MCF 10A (cell line): Measurements from ENCODE around the gene PARD6A. TPM values are rescaled to one million over a fixed set of nuclear protein-coding genes. Genes with fewer than 3 reads are reported as not detected.

Experiments
- BruUV-seq: library from RNA; stranded (reverse); fragments of 400-500 nt; replicated peaks from 2 replicates; lab custom pipeline; 2021; lab: Mats Ljungman, UMichigan
- CTCF ChIA-PET: fragments of 300-600 bp; sonication (Branson Sonifier 250); formaldehyde crosslinking; extraction: SDS; loops from one replicate; lab custom pipeline; 2021; ENCODE audit warnings: antibody characterized with exemption, inconsistent platforms; lab: Yijun Ruan, JAX
- POLR2A ChIA-PET: fragments of 300-600, 350-650 bp; sonication (Branson Sonifier 250); formaldehyde crosslinking; extraction: SDS; loops from one replicate; lab custom pipeline; 2020; ENCODE audit warnings: antibody characterized with exemption, inconsistent platforms; lab: Yijun Ruan, JAX
- DNase-seq: peaks from one replicate; pipeline ENCODE4 v3.0.0-alpha.2; 2018; ENCODE audit not compliant: unreplicated experiment
- H3K27ac Mint-ChIP-seq: one replicate; pipeline ENCODE4 v1.8.0; 2022; ENCODE audit warnings: mild to moderate bottlenecking, low read depth, mixed read lengths; ENCODE audit not compliant: unreplicated experiment
- H3K27me3 Mint-ChIP-seq: one replicate; pipeline ENCODE4 v1.8.0; 2022; ENCODE audit warnings: mixed read lengths; ENCODE audit not compliant: insufficient read depth, unreplicated experiment
- H3K36me3 Mint-ChIP-seq: one replicate; pipeline ENCODE4 v1.8.0; 2022; ENCODE audit warnings: mild to moderate bottlenecking, moderate library complexity, mixed read lengths; ENCODE audit not compliant: insufficient read depth, unreplicated experiment
- H3K4me1 Mint-ChIP-seq: one replicate; pipeline ENCODE4 v1.8.0; 2022; ENCODE audit warnings: mixed read lengths; ENCODE audit not compliant: insufficient read depth, unreplicated experiment
- H3K4me3 Mint-ChIP-seq: one replicate; pipeline ENCODE4 v1.8.0; 2022; ENCODE audit warnings: mild to moderate bottlenecking, moderate library complexity, mixed read lengths; ENCODE audit not compliant: unreplicated experiment
- H3K9me3 Mint-ChIP-seq: one replicate; pipeline ENCODE4 v1.8.0; 2022; ENCODE audit warnings: mixed read lengths; ENCODE audit not compliant: unreplicated experiment
- intact Hi-C: fragments of 100-400 bp; cut with micrococcal nuclease; formaldehyde crosslinking; loops from 2 replicates; pipeline ENCODE4 v1.14.1; 2022
- total RNA-seq: library from RNA; stranded (reverse); gene quantifications from 2 replicates; pipeline ENCODE4 v1.2.3, GENCODE V29; 2022
- TF ChIP-seq, protein P1 (sequence below): fragments of 200-600 bp; IDR thresholded peaks from one replicate; pipeline ENCODE4 v1.8.0; 2022; ENCODE audit warnings: antibody characterized with exemption, mild to moderate bottlenecking; ENCODE audit not compliant: unreplicated experiment

Gene PARD6A
- total RNA-seq, 1 experiment from 2014 or later = 4.5 TPM

GRCh38 chr16:67672739-67673662 lies 12.2 kb downstream of the PARD6A start:
- Mint-ChIP-seq H3K4me3 (no peak overlapping the region), H3K9me3 (no peaks in the 10 kb centered on the region), H3K36me3 (peaks cover 14% of the 10 kb centered on the region), H3K4me1 (peaks cover 15% of the 10 kb centered on the region), H3K27ac (peak overlapping the region; percentile 73), H3K27me3 (no peaks in the 10 kb centered on the region)
- TF ChIP-seq, protein P1, sequence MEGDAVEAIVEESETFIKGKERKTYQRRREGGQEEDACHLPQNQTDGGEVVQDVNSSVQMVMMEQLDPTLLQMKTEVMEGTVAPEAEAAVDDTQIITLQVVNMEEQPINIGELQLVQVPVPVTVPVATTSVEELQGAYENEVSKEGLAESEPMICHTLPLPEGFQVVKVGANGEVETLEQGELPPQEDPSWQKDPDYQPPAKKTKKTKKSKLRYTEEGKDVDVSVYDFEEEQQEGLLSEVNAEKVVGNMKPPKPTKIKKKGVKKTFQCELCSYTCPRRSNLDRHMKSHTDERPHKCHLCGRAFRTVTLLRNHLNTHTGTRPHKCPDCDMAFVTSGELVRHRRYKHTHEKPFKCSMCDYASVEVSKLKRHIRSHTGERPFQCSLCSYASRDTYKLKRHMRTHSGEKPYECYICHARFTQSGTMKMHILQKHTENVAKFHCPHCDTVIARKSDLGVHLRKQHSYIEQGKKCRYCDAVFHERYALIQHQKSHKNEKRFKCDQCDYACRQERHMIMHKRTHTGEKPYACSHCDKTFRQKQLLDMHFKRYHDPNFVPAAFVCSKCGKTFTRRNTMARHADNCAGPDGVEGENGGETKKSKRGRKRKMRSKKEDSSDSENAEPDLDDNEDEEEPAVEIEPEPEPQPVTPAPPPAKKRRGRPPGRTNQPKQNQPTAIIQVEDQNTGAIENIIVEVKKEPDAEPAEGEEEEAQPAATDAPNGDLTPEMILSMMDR = peak; percentile 68
- intact Hi-C loops = loop anchor here (1.0 to 10.0 kb wide), 3 partner anchors 134 to 255 kb away; partner anchors contain the start of genes CENPT, NUTF2 and THAP11
- BruUV-seq = no TSS peak
- POLR2A ChIA-PET = interaction anchor here (1.1 to 1.3 kb wide), 3 partner anchors 23 to 110 kb away, joined by 3 to 7 read pairs (median 4); partner anchors contain the start of genes CTCF and GFOD2
- peak; percentile 83 for DNase-seq
- CTCF ChIA-PET = interaction anchor here (0.6 to 3.3 kb wide), 38 partner anchors 9 to 367 kb away, joined by 3 to 15 read pairs (median 4); partner anchors contain the start of genes ACD, CTCF, NUTF2 and PARD6A

DNA sequence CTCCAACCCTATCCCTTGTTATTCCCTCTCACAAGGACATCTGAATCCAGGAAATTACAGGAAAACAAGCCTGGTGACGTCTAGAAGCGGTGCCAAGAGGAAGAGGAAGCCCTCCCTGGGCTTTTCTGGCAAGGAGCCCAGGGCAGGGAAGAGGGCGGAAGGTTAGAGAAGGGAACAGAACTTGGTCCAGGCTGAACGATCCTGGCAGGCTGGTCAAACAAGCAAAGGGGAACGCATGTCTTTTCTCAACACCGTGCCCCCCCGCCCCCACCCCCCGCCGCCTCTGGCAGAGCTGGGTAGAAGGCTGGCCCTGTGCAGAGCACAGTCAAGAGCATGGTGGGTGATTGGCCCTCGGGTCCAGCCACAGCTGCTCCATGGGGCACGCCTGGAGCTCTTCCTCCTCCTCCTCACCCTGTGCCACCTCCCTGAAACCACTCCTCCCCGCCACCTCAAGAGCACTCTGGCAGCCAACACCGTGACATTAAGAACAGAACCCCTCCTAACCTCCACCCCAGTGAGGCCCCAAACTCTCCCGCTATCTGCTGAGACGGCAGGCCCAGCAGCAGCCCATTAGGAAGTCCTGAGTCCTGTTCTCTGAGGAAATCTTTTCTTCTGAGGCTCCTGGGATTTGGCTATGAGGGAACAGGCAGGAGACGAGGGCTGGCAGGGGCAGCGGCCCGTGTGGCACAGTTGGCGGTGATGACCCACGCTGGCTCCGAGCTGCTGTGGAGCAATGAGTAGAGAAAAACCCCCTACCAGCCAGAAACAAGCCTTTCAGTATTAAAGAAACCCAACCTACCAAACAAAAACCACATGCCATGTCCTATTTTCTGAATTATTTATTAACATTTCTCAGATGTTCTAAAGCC lies 13.2 kb downstream of the PARD6A start:
- TF ChIP-seq, protein P1 = no peak
- no peaks in the 10 kb centered on the region for H3K27me3 Mint-ChIP-seq
- ChIA-PET CTCF (interaction anchor here (0.6 to 3.3 kb wide), 13 partner anchors 11 to 260 kb away, joined by 3 to 15 read pairs (median 5); partner anchors contain the start of genes RANBP10 and TSNAXIP1), POLR2A (interaction anchor here (1.3 kb wide), 1 partner anchor 46 kb away, joined by 4 read pairs; the partner anchor contains the start of gene GFOD2)
- no peak overlapping the region for H3K27ac Mint-ChIP-seq
- no peaks in the 10 kb centered on the region for H3K9me3 Mint-ChIP-seq
- DNase-seq = peak; percentile 68
- no peak overlapping the region for H3K4me3 Mint-ChIP-seq
- intact Hi-C loops = loop anchor here (1.0 to 10.0 kb wide), 2 partner anchors 171 to 254 kb away; partner anchors contain the start of genes CENPT, NUTF2 and THAP11
- no TSS peak for BruUV-seq
- H3K36me3 Mint-ChIP-seq = peaks cover 12% of the 10 kb centered on the region
- H3K4me1 Mint-ChIP-seq = peaks cover 15% of the 10 kb centered on the region

DNA sequence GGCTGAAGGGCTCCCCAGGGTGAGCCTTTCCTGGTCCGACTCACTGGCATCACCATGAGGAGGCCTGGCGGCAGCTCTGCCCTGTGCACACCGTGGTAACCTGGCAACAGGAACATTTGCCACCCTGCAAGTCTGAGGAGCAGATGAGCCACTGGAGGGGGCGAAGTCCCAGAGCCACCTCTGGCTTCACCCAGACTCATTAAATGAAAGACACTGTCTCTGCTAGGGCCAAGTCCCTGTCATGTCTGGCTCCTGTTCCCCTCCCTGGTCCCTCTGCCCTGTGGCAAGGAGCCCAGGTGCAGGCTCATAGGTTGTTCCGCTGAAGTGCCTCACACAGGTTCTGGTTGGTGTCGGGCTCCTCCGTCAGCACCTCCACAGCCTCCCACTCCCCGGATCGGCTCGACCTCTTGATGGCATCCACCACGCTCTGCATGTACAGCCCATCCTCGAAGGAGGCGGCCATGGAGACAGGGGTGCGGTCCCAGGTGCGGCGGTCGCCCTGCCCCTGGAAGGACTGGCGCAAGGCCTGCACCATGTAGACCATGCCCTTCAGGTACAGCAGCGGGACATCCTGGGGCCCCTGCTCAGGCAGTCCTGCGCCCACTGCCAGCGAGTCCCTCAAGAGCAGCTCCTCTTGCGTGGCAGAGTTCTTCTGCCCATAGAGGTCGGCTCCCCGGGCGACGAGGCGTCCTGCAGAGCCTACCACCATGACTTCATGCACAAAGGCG lies 14.3 kb downstream of the PARD6A start:
- no peak overlapping the region for H3K4me3 Mint-ChIP-seq
- no peak for DNase-seq
- H3K27ac Mint-ChIP-seq = no peak overlapping the region
- H3K27me3 Mint-ChIP-seq = no peaks in the 10 kb centered on the region
- intact Hi-C loops = loop anchor here (10.0 kb wide), 1 partner anchor 170 kb away; the partner anchor contains the start of genes CENPT, NUTF2 and THAP11
- H3K4me1 Mint-ChIP-seq = peaks cover 15% of the 10 kb centered on the region
- TF ChIP-seq, protein P1 = no peak
- BruUV-seq = TSS peak; percentile 17
- H3K36me3 Mint-ChIP-seq = peaks cover 18% of the 10 kb centered on the region
- ChIA-PET CTCF (interaction anchor here (0.6 kb wide), 2 partner anchors 112 to 117 kb away, joined by 3 read pairs; no protein-coding TSS in a partner anchor), POLR2A (no interaction called here)
- no peaks in the 10 kb centered on the region for H3K9me3 Mint-ChIP-seq
